Measurements from ENCODE around the gene PIM3. TPM values are rescaled to one million over a fixed set of nuclear protein-coding genes. Genes with fewer than 3 reads are reported as not detected.
A peak's percentile ranks its signal among the peaks of the same experiment; 100 is the strongest.

The PIM3 gene
- total and polyA plus RNA-seq, 2 of the 8 experiments (the other 6 are each of a cell fraction or from before 2014, with no cell fraction given): 22.6 to 30.0 TPM

- H3K23me2 ChIP-seq (ENCODE audit: low read depth, low read length): peaks cover 13% of the 10 kb centered on the region
- FAIRE-seq (no peak), DNase-seq (ENCODE audit: low read depth in 1 of 2, low spot score in 2 of 2) (no peak)
- peaks cover 10 to 21% (median 12%) of the 10 kb centered on the region in 4 experiments; a peak in 6 of 7 replicates for H3K27me3 ChIP-seq (replicated peaks in 1 of 4; ENCODE audit: control insufficient read depth in 3 of 4, extremely low read depth in 1 of 4, insufficient read depth in 3 of 4, low read length in 3 of 4)
- H3K79me2 ChIP-seq (ENCODE audit: control insufficient read depth in 1 of 2, insufficient read depth in 2 of 2, low read length in 2 of 2): no peaks in the 10 kb centered on the region
- H3K56ac ChIP-seq (replicated peaks; ENCODE audit: insufficient read length, low read depth, low read length): no peak overlapping the region
- POLR2A ChIA-PET (ENCODE audit: partially characterized antibody): interaction anchor here (0.9 kb wide), 1 partner anchor 34 kb away, joined by 3 read pairs; no protein-coding TSS in a partner anchor
- no peaks in the 10 kb centered on the region for H3K79me1 ChIP-seq (ENCODE audit: low read depth, low read length)
- H3K4me3 ChIP-seq (ENCODE audit: extremely low read depth in 1 of 4, insufficient read depth in 2 of 4, low read depth in 3 of 4, low read length in 4 of 4): no peak overlapping the region
- CTCF ChIA-PET (ENCODE audit: partially characterized antibody): interaction anchor here (0.6 to 5.2 kb wide), 4 partner anchors 14 to 83 kb away, joined by 3 to 83 read pairs (median 10); no protein-coding TSS in a partner anchor
- H2BK20ac ChIP-seq (ENCODE audit: low read length): no peak overlapping the region
- H2AFZ ChIP-seq (ENCODE audit: low read length): no peak overlapping the region
- H4K20me1 ChIP-seq (replicated peaks in 1 of 2; ENCODE audit: control insufficient read depth in 1 of 2, insufficient read depth in 2 of 2, low read length in 2 of 2): peaks cover 2 to 13% of the 10 kb centered on the region in 2 experiments
- no peak overlapping the region for H2BK15ac ChIP-seq (ENCODE audit: low read length)
- peak overlapping the region; percentile 5; the same call in 1 of the 2 replicates for H4K8ac ChIP-seq (ENCODE audit: extremely low read depth, insufficient read depth, low read length)
- H3K27ac ChIP-seq (ENCODE audit: low read depth, low read length): no peak overlapping the region
- H3K4me2 ChIP-seq (ENCODE audit: insufficient read depth in 1 of 2, low read depth in 2 of 2, low read length in 2 of 2): no peak overlapping the region
- H4K5ac ChIP-seq (ENCODE audit: insufficient read length, low read depth, low read length): no peak overlapping the region
- WGBS, 2 experiments (ENCODE audit: extremely low coverage in 1 of 2, insufficient coverage in 1 of 2, insufficient read length in 1 of 2, insufficient replicate concordance in 2 of 2, low coverage in 1 of 2, low lambda C conversion rate in 2 of 2, missing lambda C conversion rate in 1 of 2): 100% methylated on average over 4 of the region's 4 CpGs; no CpG with 5 or more reads in 1 of the 2 experiments
- H2AK5ac ChIP-seq (ENCODE audit: low read depth, low read length): no peak overlapping the region
- H3K36me3 ChIP-seq (ENCODE audit: control insufficient read depth in 2 of 4, insufficient read depth in 4 of 4, low read length in 3 of 4): no peaks in the 10 kb centered on the region
- no peak overlapping the region for H2BK12ac ChIP-seq (ENCODE audit: low read depth, low read length)
- no peak overlapping the region for H4K91ac ChIP-seq (replicated peaks; ENCODE audit: insufficient read length, low read length)
- H3K9me3 ChIP-seq (ENCODE audit: insufficient read depth in 2 of 2, low read depth in 1 of 2, low read length in 1 of 2): peaks cover 0 to 2% of the 10 kb centered on the region in 2 experiments; a peak in 1 of 4 replicates
- no peak overlapping the region for H3K9ac ChIP-seq (replicated peaks in 1 of 4; ENCODE audit: extremely low read depth in 1 of 4, low read depth in 3 of 4, low read length in 3 of 4)
- H2BK120ac ChIP-seq (replicated peaks; ENCODE audit: low read depth, low read length): no peak overlapping the region
- no peak overlapping the region for H3K18ac ChIP-seq (ENCODE audit: extremely low read depth, low read length)
- H2BK5ac ChIP-seq (ENCODE audit: low read depth, low read length): no peak overlapping the region
- no peak overlapping the region for H3K14ac ChIP-seq (ENCODE audit: insufficient read length)
- TF ChIP-seq MAFK (IDR thresholded peaks at IDR 0.05; ENCODE audit: low read depth, low read length) (no peak), NANOG (IDR thresholded peaks at IDR 0.05; ENCODE audit: insufficient read depth, low read depth, low read length, poor library complexity, severe bottlenecking) (no peak), SP2 (IDR thresholded peaks at IDR 0.05; ENCODE audit: low read length) (no peak), SAP30 (IDR thresholded peaks at IDR 0.05; ENCODE audit: insufficient read depth, insufficient replicate concordance, low read length) (no peak), NRF1 (IDR thresholded peaks at IDR 0.05; ENCODE audit: low read depth, low read length) (no peak), KDM1A (IDR thresholded peaks at IDR 0.05; ENCODE audit: borderline replicate concordance, low read length) (no peak), SIN3A (conservative IDR thresholded peaks at IDR 0.05 in 1 of 2, IDR thresholded peaks at IDR 0.05 in 1 of 2; ENCODE audit: low read depth in 1 of 2, low read length in 2 of 2) (no peak), POU5F1 (IDR thresholded peaks at IDR 0.05; ENCODE audit: low read depth, low read length) (no peak)
- H3K4ac ChIP-seq (replicated peaks; ENCODE audit: insufficient read length, low read depth, low read length): no peak overlapping the region
- H3K4me1 ChIP-seq (replicated peaks in 1 of 4; ENCODE audit: control insufficient read depth in 3 of 4, insufficient read depth in 4 of 4, low read length in 3 of 4): peaks cover 0 to 16% (median 7%) of the 10 kb centered on the region in 4 experiments; a peak in 4 of 7 replicates
- no peak overlapping the region for H3K23ac ChIP-seq (ENCODE audit: insufficient read length)
Observed at GRCh38 chr22:49996119-49996517, 35.5 kb downstream of the PIM3 start.

All from H1 (cell line).